GM19328 (cell line): ENCODE results near the gene GHR.
"Not testable (repeated sequence)": the region's sequence is repeated elsewhere in the genome, so short reads cannot be mapped to it uniquely, and the experiment has no call there.

Source experiments
- ATAC-seq: cut with Tn5 transposase; IDR thresholded peaks from one replicate; pipeline ENCODE4 v1.9.1; 2021; ENCODE audit warnings: mild to moderate bottlenecking, moderate library complexity; ENCODE audit not compliant: unreplicated experiment

Gene GHR

GRCh38 chr5:42636946-42637345 lies 213.7 kb downstream of the GHR start:
- ATAC-seq, result no peak

GRCh38 chr5:42638972-42639371 lies 215.7 kb downstream of the GHR start:
- ATAC-seq, result no peak

GRCh38 chr5:42640835-42641234 lies 217.6 kb downstream of the GHR start:
- ATAC-seq, result no peak

GRCh38 chr5:42641336-42642005 lies 218.2 kb downstream of the GHR start:
- ATAC-seq, result no peak

- ATAC-seq, result no peak
Observed at GRCh38 chr5:42642006-42642405, 218.8 kb downstream of the GHR start.

GRCh38 chr5:42643360-42643759 lies 220.1 kb downstream of the GHR start:
- ATAC-seq, result no peak

GRCh38 chr5:42645138-42645537 lies 221.9 kb downstream of the GHR start:
- no peak for ATAC-seq

- no peak for ATAC-seq
Observed at GRCh38 chr5:42648036-42648435, 224.8 kb downstream of the GHR start.

- ATAC-seq, result no peak
Observed at GRCh38 chr5:42648915-42649314, 225.7 kb downstream of the GHR start.

GRCh38 chr5:42650084-42650483 lies 226.8 kb downstream of the GHR start:
- no peak for ATAC-seq

GRCh38 chr5:42653705-42654104 lies 230.5 kb downstream of the GHR start:
- ATAC-seq, result no peak

GRCh38 chr5:42654645-42655044 lies 231.4 kb downstream of the GHR start:
- no peak for ATAC-seq

- no peak for ATAC-seq
Observed at GRCh38 chr5:42655982-42656650, 232.9 kb downstream of the GHR start.

GRCh38 chr5:42656651-42657015 lies 233.4 kb downstream of the GHR start:
- ATAC-seq, result no peak

- not testable (repeated sequence) for ATAC-seq
Observed at GRCh38 chr5:42659869-42660268, 236.6 kb downstream of the GHR start.

- ATAC-seq, result no peak
Observed at GRCh38 chr5:42665857-42666256, 242.6 kb downstream of the GHR start.

GRCh38 chr5:42666869-42667268 lies 243.6 kb downstream of the GHR start:
- no peak for ATAC-seq

- no peak for ATAC-seq
Observed at GRCh38 chr5:42668254-42668653, 245.0 kb downstream of the GHR start.

- ATAC-seq, result no peak
Observed at GRCh38 chr5:42672925-42673324, 249.7 kb downstream of the GHR start.

GRCh38 chr5:42675602-42676001 lies 252.4 kb downstream of the GHR start:
- ATAC-seq, result no peak

- no peak for ATAC-seq
Observed at GRCh38 chr5:42676362-42676761, 253.1 kb downstream of the GHR start.

- ATAC-seq, result no peak
Observed at GRCh38 chr5:42677156-42677842, 254.1 kb downstream of the GHR start.
